Measurements from ENCODE around the gene ZBTB7C. TPM values are rescaled to one million over a fixed set of nuclear protein-coding genes. Genes with fewer than 3 reads are reported as not detected.
A peak's percentile ranks its signal among the peaks of the same experiment; 100 is the strongest.

The ZBTB7C gene
- total RNA-seq, 1 donor from 2014 or later, result 1.4 TPM

DNA sequence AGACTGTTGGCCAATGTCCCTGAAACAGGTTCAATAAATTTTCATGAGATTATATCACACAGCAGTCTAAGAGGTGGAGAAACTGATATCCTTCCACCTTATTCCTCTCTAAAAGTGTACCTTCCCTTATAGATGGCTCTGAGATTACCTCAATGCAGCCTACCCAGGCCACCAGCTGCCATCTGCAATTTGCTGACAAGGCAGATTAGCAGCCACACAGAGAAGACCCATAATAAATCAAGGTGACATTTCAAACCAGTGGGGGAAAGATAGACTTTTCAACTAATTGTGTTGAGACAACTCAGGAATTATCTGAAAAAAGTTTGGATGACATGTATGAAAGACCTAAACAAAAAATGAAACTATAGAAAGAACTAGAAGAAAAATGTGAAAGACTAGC lies 43.2 kb downstream of the ZBTB7C start:
- Mint-ChIP-seq H3K27ac (ENCODE audit: unreplicated experiment) (no peak overlapping the region), H3K4me1 (ENCODE audit: low read depth) (peaks cover 9% of the 10 kb centered on the region), H3K27me3 (ENCODE audit: low read depth) (peaks cover 13% of the 10 kb centered on the region), H3K36me3 (ENCODE audit: low read depth) (peaks cover 4% of the 10 kb centered on the region), H3K9me3 (ENCODE audit: low read depth) (peaks cover 13% of the 10 kb centered on the region), H3K4me3 (ENCODE audit: unreplicated experiment) (no peak overlapping the region)
- TF ChIP-seq, protein P1, sequence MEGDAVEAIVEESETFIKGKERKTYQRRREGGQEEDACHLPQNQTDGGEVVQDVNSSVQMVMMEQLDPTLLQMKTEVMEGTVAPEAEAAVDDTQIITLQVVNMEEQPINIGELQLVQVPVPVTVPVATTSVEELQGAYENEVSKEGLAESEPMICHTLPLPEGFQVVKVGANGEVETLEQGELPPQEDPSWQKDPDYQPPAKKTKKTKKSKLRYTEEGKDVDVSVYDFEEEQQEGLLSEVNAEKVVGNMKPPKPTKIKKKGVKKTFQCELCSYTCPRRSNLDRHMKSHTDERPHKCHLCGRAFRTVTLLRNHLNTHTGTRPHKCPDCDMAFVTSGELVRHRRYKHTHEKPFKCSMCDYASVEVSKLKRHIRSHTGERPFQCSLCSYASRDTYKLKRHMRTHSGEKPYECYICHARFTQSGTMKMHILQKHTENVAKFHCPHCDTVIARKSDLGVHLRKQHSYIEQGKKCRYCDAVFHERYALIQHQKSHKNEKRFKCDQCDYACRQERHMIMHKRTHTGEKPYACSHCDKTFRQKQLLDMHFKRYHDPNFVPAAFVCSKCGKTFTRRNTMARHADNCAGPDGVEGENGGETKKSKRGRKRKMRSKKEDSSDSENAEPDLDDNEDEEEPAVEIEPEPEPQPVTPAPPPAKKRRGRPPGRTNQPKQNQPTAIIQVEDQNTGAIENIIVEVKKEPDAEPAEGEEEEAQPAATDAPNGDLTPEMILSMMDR (IDR thresholded peaks at IDR 0.05), result no peak
- DNase-seq (ENCODE audit: low spot score), result no peak

DNA sequence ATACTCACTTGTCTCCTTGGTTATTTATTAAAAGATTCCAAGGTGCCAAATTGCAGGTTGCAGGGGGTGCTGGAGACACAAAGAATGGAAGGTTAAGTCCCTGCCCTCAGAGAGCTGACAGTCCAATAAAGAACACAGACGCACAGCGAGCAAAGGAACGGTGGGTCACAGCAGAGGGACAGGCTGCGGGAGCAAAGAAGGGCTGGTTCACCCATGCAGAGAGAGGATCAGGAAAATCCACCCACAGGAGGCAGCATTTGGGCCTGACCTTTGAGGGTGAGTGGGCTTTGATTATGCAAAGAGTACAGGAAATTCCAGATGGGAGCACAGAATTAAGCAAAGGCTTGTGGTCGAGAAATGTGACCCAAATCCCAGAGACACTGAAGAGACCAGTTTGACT lies 45.0 kb downstream of the ZBTB7C start:
- H3K27me3 Mint-ChIP-seq (ENCODE audit: low read depth), result peaks cover 9% of the 10 kb centered on the region
- TF ChIP-seq, protein P1 (IDR thresholded peaks at IDR 0.05), result no peak
- no peak overlapping the region for H3K4me3 Mint-ChIP-seq (ENCODE audit: unreplicated experiment)
- peaks cover 4% of the 10 kb centered on the region for H3K9me3 Mint-ChIP-seq (ENCODE audit: low read depth)
- H3K36me3 Mint-ChIP-seq (ENCODE audit: low read depth), result no peaks in the 10 kb centered on the region
- peaks cover 9% of the 10 kb centered on the region for H3K4me1 Mint-ChIP-seq (ENCODE audit: low read depth)
- DNase-seq (ENCODE audit: low spot score), result no peak
- H3K27ac Mint-ChIP-seq (ENCODE audit: unreplicated experiment), result no peak overlapping the region

DNA sequence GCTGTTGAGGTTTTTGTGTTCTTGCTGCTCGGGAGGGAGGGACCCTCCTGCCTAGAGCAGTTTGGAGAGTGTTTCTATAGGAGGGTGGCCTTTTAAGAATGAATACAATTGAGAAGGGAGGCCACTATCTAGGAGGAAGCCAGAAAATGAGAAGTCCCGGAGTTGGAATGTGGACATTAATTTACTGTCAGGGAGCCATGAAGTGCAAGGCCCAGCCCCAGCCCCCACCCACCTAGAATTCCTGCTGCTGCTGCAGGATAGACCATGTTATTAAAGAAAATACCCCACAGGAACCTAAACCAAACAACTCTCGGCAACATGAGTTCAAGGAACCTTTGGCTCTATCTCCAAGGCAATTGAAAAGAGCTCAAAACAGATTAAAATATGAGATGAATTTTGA lies 46.0 kb downstream of the ZBTB7C start:
- DNase-seq (ENCODE audit: low spot score), result no peak
- TF ChIP-seq, protein P1 (IDR thresholded peaks at IDR 0.05), result no peak
- H3K27me3 Mint-ChIP-seq (ENCODE audit: low read depth), result peaks cover 1% of the 10 kb centered on the region
- no peak overlapping the region for H3K27ac Mint-ChIP-seq (ENCODE audit: unreplicated experiment)
- no peak overlapping the region for H3K4me3 Mint-ChIP-seq (ENCODE audit: unreplicated experiment)
- H3K4me1 Mint-ChIP-seq (ENCODE audit: low read depth), result peaks cover 9% of the 10 kb centered on the region
- H3K36me3 Mint-ChIP-seq (ENCODE audit: low read depth), result no peaks in the 10 kb centered on the region
- H3K9me3 Mint-ChIP-seq (ENCODE audit: low read depth), result peaks cover 4% of the 10 kb centered on the region

DNA sequence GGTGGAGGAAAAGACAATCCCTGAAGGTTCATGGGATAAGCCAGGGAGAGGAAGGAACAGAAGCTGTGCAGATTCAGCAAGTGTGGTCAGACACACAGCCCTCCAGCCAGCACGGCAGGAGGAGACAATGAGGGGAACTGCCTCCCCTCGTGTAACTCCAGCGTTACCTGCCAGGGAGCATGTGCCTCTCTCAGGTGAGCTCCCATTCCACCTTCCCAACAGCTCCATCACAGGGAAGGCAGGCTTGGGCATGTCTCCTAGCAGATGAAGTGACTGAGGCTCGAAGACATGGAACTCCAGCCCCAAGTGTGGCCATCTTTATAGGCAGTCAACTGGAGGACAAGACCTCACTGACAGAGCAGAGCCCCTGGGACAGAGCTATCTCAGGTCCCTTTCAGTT lies 47.4 kb downstream of the ZBTB7C start:
- Mint-ChIP-seq H3K27ac (ENCODE audit: unreplicated experiment) (no peak overlapping the region), H3K4me3 (ENCODE audit: unreplicated experiment) (no peak overlapping the region), H3K36me3 (ENCODE audit: low read depth) (no peaks in the 10 kb centered on the region), H3K27me3 (ENCODE audit: low read depth) (peaks cover under 1% of the 10 kb centered on the region), H3K4me1 (ENCODE audit: low read depth) (peaks cover 12% of the 10 kb centered on the region), H3K9me3 (ENCODE audit: low read depth) (peaks cover 4% of the 10 kb centered on the region)
- DNase-seq (ENCODE audit: low spot score), result peak; percentile 59
- TF ChIP-seq, protein P1 (IDR thresholded peaks at IDR 0.05), result no peak

DNA sequence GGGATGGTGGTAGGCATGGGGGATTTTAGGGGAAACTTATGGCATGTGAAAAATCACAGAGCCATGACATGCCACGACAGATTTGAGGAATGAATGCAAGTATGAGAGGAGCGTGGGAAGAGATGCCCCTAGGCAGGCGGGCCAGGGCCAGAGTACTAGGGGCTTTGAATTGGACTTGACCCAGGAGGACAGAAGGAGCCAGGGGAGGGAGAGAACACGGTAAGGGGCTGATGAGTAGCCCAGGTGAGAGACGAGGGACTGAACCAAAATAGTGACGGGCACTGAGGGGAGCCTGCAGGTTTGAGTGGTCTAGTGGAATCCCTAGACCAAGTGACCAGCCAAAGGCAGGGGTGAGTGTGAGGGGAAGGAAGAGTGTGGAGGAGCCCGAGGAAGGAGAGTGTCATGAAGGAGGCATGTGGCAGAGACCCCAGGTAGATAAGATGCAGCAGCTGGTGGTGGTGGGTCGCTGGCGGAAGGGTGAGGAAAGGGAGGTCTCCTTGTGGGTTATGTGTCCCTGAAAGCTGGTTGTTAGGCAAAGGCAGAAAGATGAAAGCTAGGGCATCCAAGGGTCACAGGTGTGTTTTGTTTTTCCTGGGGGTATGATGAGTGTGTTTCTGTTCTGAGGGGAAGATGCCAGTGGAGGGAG lies 48.7 kb downstream of the ZBTB7C start:
- TF ChIP-seq, protein P1 (IDR thresholded peaks at IDR 0.05), result no peak
- no peak overlapping the region for H3K4me3 Mint-ChIP-seq (ENCODE audit: unreplicated experiment)
- peaks cover 3% of the 10 kb centered on the region for H3K27me3 Mint-ChIP-seq (ENCODE audit: low read depth)
- H3K9me3 Mint-ChIP-seq (ENCODE audit: low read depth), result peaks cover 2% of the 10 kb centered on the region
- no peaks in the 10 kb centered on the region for H3K36me3 Mint-ChIP-seq (ENCODE audit: low read depth)
- DNase-seq (ENCODE audit: low spot score), result no peak
- H3K4me1 Mint-ChIP-seq (ENCODE audit: low read depth), result peaks cover 15% of the 10 kb centered on the region
- no peak overlapping the region for H3K27ac Mint-ChIP-seq (ENCODE audit: unreplicated experiment)

All from chondrocyte (in vitro differentiated cells).